ENCODE results near the gene RAD18.

DNA sequence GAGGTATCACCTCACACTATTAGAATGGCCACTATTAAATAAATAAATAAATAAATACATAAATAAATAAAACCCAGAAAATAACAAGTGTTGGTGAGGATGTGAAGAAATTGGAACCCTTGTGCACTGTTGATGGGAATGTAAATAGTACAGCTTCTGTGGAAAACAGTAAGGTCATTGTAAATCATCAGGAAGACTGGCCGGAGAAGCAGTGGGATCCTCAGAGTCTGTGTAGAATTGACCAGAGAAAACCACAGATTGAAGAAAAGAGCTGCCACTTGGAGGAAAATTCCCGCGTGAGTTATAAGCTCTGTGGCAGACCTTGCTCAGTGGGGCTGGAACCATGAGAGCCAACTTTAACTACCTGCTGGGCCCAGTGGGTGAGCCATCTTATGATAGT, 92.0 kb downstream of the RAD18 start:
- TF ChIP-seq, protein P1, sequence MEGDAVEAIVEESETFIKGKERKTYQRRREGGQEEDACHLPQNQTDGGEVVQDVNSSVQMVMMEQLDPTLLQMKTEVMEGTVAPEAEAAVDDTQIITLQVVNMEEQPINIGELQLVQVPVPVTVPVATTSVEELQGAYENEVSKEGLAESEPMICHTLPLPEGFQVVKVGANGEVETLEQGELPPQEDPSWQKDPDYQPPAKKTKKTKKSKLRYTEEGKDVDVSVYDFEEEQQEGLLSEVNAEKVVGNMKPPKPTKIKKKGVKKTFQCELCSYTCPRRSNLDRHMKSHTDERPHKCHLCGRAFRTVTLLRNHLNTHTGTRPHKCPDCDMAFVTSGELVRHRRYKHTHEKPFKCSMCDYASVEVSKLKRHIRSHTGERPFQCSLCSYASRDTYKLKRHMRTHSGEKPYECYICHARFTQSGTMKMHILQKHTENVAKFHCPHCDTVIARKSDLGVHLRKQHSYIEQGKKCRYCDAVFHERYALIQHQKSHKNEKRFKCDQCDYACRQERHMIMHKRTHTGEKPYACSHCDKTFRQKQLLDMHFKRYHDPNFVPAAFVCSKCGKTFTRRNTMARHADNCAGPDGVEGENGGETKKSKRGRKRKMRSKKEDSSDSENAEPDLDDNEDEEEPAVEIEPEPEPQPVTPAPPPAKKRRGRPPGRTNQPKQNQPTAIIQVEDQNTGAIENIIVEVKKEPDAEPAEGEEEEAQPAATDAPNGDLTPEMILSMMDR (conservative IDR thresholded peaks at IDR 0.05; ENCODE audit: low read length): no peak
- TF ChIP-seq EZH2phosphoT487 (IDR thresholded peaks at IDR 0.05; ENCODE audit: borderline replicate concordance): no peak
